VCaP (cell line): ENCODE measurements around the gene CEP76.

ENCODE experiments used
- H3K27ac ChIP-seq: fragments of 450-650 bp; 2 replicates; pipeline ENCODE4 v1.5.1; 2017
- CTCF ChIP-seq: fragments of 450-650 bp; conservative IDR thresholded peaks from 2 replicates; pipeline ENCODE4 v1.5.1; 2017; ENCODE audit warnings: mild to moderate bottlenecking, moderate library complexity

CEP76 gene

GRCh38 chr18:12726774-12727550, 24.4 kb upstream of the CEP76 start:
- TF ChIP-seq CTCF, result peak; percentile 84
- no peak overlapping the region for H3K27ac ChIP-seq

DNA sequence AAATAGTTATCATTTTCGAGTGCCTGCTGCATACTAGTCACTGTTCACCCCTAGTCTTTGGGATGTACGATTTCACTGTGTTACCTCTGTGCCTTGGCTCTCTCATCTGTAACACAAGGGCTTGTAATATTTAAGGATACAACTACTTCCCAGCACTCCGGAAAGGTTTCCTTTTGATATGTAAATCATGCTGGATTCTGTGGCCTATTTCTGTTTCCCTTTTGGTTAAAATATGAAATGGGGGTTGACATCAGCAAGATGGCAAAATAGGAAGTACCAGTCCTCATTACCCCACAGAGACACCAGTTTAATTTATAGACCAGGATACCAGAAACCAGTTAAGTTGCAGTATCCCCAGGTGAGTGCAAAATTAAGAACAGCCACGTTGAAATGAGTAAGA, 23.8 kb upstream of the CEP76 start:
- H3K27ac ChIP-seq, result no peak overlapping the region
- TF ChIP-seq CTCF, result no peak

GRCh38 chr18:12722731-12723130, 20.2 kb upstream of the CEP76 start:
- H3K27ac ChIP-seq, result no peak overlapping the region
- TF ChIP-seq CTCF, result no peak

DNA sequence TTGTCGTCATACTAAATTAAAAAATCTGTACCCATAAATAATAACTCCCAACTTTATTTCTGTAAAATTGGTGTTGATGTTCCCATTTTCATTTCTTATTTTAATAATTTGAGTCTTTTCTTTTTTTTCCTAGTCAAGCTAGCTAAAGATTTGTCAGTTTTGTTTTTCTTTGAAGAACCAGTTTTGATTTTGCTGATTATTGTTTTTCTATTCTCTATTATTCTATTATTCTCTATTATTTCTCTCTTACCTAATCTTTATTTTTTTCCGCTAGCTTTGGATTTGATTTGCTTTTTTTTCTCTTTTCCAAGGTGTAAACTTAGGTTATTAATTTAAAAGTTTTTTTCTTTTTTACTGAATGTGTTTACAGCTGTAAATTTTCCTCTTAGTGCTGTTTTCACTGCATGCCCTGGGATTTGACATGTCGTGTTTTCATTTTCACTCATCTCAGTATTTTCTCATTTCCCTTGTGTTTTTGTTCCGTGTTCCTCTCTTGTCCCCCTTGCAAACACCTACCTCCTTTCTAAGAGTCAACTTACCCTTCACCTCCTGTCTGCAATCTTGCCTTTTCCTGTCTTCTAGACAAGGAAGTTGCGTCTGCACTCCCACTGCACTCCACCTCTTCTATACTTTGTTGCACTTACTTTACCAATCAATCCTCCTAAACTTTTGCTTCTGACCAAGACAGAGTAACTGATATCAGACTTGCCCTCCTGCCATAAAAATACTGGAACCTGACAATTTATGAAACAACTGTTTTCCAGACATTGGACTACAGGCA, 19.2 kb upstream of the CEP76 start:
- TF ChIP-seq CTCF, result no peak
- H3K27ac ChIP-seq, result no peak overlapping the region

- no peak for TF ChIP-seq CTCF
- H3K27ac ChIP-seq, result no peak overlapping the region
Measured at GRCh38 chr18:12711446-12711845, 8.9 kb upstream of the CEP76 start.

GRCh38 chr18:12703664-12704063, 1.1 kb upstream of the CEP76 start:
- H3K27ac ChIP-seq, result peak overlapping the region; percentile 98
- no peak for TF ChIP-seq CTCF

- no peak for TF ChIP-seq CTCF
- peak overlapping the region; percentile 98 for H3K27ac ChIP-seq
Measured at GRCh38 chr18:12703096-12703567, 609 bp upstream of the CEP76 start.
